Measurements from ENCODE around the gene STX1A.
"Not testable (repeated sequence)": the region's sequence is repeated elsewhere in the genome, so short reads cannot be mapped to it uniquely, and the experiment has no call there.

The STX1A gene

GRCh38 chr7:73735528-73735905, 16.0 kb upstream of the STX1A start:
- DNase-seq, result no peak

DNA sequence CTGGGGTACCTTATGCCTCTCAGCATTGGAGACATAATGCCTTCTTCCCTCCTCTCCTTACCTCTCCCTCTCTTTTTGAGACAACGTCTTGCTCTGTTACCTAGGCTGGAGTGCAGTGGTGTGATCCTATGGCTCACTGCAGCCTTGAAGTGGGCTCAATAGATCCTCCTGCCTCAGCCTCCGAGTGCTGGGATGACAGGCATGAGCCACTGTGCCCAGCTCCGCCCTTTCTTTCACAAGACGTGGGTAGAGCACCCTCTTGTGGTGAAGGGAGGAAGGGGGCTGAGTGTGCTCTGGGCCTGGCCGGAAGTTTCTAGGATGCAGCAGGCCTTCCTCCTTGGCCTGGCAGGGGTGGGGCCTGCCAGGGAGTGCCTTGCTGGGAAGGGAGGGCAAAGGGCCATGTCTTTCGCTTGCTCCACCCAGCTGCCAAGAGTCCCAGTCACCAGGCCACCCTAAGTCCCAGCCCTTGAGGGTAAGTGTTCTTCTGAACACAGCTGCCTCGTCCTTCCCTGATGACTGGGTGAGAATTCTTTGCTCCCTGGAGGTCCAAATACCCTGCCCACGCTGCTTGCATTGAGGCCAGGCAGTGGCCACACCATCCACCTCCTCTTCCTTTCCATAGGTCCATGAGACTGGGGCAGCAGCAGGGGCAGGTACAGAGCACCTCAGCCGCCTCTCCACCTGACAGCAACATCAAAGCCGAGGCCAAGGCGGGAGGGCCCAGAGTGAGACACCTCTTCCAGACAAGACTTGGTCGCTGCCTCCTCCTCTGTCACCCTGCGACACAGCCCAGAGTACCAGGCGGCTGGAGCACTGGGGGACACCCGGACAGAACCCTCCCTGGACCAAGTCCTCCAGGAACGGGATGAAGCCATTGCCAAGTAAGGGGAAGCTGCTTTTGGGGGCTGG, 15.4 kb upstream of the STX1A start:
- DNase-seq, result peak; percentile 78

DNA sequence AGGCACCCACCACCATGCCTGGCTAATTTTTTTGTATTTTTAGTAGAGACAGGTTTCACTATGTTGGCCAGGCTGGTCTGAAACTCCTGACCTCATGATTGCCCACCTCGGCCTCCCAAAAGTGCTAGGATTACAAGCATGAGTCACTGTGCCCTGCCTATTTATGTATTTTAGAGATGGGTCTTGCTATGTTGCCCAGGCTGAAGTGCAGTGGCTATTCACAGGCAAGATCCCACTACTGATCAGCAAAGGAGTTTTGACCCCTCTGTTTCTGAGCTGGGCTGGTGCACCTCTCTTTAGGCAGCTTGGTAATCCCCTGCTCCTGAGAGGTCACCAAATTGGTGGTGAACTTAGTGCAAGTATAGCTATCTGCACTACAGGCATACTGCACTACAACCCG, 12.9 kb upstream of the STX1A start:
- no peak for DNase-seq

DNA sequence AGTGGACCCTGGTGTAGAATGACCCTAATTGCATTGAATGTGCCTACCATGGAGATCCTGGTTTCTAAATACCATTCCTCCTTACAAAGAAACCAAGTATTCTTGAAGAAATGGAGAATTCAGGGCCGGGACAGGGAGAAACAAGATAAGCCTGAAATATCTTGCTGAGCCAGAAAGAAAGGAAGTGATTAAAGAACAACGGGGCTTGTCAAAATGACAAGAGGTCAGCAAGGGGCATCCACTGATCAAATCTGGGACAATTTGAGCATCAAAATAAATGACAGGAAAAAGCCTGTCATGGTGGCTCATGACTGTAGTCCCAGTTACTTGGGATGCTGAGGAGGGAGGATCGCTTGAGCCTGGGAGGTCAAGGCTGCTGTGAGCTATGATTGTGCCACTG, 11.0 kb upstream of the STX1A start:
- DNase-seq, result no peak

DNA sequence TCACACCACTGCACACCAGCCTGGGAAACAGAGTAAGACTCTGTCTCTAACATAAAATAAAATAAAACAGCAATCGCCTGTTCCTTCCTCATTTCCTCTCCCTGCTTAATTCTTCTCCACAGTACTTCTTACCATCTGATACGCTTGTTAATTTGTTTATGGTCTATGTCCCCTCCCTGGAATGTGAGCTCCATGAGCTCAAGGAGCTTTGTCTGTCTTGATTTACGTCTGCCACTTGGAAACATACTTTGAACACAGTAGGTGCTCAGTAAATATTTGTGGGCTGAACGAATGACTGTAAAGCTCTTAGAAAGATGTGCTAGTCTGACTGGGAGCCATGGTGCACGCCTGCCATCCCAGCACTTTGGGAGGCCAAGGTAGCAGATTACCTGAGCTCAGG, 9.1 kb upstream of the STX1A start:
- no peak for DNase-seq

GRCh38 chr7:73727952-73728351, 8.5 kb upstream of the STX1A start:
- DNase-seq, result no peak

DNA sequence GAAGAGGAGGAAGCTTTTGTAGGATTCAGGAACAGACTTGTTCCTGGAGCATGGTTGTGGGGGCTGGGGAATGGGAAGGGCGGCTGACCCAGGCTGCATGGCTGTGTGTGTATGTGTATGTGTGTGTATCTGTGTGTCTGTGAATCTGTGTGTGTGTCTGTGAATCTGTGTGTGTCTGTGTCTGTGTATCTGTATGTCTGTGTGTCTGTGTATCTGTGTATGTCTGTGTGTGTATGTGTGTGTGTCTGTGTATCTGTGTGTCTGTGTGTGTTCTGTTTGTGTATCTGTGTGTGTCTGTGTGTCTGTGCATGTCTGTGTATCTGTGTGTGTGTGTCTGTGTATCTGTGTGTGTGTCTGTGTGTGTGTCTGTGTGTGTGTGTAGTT, 6.6 kb upstream of the STX1A start:
- no peak for DNase-seq

DNA sequence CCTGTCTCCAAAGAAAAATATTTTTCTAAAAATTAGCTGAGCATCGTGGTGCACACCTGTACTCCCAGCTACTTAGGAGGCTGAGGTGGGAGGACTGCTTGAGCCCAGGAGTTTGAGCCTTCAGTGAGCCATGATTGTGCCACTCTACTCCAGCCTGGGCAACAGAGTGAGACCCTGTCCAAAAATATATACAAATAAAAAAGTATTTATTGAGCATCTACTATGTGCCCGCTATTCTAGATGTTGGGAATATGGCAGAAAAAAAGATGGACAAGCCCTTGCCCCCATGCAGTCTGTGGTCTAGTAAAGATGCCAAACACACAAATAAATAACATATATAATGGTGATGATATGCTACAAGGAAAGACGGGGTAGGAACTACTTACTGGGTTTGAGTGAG, 4.3 kb upstream of the STX1A start:
- DNase-seq, result no peak

GRCh38 chr7:73722785-73723184, 3.3 kb upstream of the STX1A start:
- no peak for DNase-seq

DNA sequence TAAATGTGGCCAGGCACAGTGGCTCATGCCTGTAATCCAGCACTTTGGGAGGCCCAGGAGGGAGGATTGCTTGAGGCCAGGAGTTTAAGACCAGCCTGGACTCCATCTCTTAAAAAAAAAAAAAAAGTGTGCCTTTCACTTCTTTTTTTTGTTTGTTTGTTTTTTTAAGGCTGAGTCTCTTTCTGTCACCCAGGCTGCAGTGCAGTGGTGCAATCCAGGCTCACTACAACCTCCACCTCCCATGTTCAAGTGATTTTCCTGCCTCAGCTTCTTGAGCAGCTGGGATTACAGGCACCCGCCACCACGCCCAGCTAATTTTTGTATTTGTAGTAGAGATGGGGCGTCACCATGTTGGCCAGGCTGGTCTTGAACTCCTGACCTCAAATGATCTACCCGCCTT, 2.7 kb upstream of the STX1A start:
- not testable (repeated sequence) for DNase-seq

DNA sequence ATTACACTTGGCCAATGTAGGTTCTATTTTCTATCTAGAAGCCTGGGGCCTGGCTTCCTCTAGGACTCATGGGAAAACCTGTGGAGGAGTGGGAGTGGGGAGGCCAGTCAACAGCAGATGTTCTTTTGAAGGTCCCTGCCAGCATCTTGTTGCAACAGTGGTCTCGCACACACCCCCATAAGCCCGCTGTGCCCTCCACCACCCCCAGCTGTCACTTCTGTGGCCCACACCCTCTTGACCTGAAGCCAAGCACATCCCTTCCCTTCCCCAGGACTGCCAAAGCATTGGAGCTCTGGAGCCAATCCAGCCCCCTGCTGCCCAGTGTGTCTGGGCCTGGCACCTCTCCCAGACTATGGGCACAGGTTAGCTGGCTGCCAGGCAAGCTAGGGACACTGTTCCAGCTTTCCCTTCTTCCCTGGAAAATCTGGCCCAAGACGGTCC, 1.9 kb upstream of the STX1A start:
- DNase-seq, result no peak

- not testable (repeated sequence) for DNase-seq
These were observed 974 bp upstream of the STX1A start for GRCh38 chr7:73720443-73720842.

- no peak for DNase-seq
These were observed 319 bp upstream of the STX1A start for GRCh38 chr7:73719806-73720169.

DNA sequence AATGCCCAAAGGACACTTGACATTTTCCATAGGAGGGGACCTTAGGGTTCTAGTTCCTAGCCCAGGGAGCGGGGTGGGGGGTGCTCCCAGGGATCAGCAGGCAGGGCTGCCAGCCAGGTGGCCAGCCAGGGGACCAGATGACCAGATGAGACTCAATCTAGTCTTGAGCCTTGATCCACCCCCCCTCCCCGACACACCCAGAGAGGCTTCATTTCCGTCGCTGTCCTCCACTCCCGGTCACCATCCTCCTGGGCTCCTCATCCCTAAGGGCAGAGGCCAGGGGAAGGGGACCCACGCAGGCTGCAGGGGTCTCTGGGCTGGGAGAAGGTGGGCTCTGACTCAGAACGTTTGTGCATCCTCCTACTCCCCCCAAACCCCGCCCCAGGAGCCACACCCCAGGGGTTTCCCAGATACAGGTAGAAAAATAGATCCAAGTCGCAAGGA, 1.0 kb downstream of the STX1A start:
- peak; percentile 18 for DNase-seq

GRCh38 chr7:73717991-73718405, 1.5 kb downstream of the STX1A start:
- peak; percentile 73 for DNase-seq

DNA sequence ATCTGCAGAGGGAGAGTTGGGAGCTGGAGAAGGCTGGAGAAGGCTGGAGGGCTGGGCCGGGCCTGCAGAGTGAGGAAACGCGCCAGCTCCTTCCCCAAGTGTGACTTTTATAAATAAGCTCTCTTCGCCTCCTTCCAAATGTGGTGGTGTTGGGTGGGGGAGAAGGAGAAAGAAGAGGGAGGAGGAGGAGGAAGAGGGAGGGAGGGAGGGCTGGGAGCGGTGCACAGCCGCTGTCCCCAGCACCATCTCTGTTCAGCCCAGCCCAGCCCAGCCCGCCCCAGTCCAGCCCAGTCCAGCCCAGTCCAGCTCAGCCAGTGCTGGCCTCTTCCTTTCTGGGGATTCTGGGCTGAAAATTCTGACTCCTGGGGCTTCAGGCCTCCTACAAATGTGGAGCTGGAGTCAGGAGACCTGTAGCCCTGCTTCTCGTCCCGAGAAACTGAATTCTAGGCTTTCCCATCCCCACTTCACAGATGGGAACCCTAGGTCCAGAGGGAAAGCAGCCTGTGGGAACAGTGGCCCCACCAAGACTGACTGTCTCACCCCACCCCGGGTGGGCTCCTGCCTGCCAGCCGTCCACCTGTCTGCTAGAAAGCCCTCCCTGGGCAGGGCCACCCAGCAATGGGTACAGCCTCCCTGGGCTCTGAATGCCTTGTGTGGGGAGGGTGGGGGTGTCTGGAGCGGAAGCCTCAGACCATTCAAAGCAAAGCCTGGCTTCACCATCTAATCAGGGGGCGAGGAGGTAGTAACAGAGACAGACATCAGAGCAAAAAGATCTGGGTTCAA, 2.3 kb downstream of the STX1A start:
- DNase-seq, result no peak

- no peak for DNase-seq
These were observed 3.1 kb downstream of the STX1A start for GRCh38 chr7:73716318-73716890.

DNA sequence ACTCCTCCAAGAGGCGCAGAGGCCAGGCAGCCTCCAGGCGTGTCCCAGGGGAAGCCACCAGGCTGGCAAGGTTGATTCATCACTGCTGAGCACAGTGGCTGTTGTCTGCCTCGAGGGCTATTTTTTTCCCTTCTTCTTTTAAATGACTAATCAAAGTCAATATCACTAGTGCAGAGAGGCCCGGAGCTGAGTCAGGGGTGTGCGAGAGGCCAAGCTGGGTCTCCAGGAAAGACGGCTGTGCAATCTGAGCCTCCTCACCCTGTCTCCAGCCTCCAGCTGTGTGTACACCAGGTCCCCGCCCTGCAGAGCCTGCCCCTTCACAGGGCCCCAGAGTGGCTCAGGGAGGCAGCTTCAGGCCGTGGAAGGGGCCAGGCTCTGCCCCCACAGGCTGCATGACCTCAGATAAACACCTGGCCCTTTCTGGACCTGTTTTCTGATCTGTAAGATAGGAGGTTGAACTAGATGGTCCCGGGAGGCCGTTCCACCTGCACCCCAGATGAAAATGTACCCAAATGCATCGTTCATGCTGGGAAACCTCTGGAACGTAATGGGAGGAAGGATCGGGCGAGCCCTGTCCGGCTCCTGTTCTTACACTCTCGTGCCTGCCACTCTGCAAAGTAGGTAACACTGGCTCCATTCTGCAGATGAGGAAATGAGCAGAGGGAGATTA, 3.7 kb downstream of the STX1A start:
- DNase-seq, result no peak

DNA sequence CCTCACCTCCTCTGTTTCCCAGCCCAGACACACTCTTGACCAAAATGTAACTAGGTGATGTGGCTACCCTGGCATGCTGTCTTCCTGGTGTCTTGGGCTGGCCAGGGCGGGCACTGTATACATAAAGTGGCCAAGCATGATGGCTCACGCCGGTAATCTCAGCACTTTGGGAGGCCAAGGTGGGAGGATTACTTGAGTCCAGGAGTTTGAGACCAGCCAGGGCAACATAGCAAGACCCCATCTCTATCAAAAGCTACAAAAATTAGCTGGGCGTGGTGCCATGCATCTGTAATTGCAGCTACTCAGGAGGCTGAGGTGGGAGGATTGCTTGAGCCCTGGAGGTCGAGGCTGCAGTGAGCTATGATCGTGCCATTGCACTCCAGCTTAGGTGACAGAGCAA, 6.2 kb downstream of the STX1A start:
- DNase-seq, result not testable (repeated sequence)

DNA sequence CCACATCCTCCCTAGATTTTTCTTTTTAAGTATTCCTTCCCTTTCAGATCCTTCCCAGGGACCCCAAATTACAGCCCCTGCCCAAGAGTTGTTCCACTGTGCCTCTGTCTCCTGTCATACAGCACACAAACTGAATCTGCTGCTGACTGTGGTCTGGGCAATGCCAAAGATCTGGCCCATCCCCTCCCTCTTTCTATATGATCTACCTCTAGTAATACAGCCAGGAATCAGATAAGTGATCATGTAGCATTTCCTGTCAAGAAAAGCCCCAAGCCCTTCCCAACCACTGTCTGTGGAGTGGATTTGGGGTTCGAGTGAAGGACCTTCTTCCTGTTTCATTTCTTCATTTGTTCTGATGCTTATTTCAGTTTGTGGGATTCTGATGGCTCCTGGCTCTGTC, 6.7 kb downstream of the STX1A start:
- DNase-seq, result no peak

GRCh38 chr7:73708961-73709549, 10.4 kb downstream of the STX1A start:
- no peak for DNase-seq

GRCh38 chr7:73707045-73707631, 12.3 kb downstream of the STX1A start:
- DNase-seq, result no peak

All from central memory CD4-positive, alpha-beta T cell (primary cell).